Glutamatergic neuron (in vitro differentiated cells): Measurements from ENCODE around the gene TMEM18. TPM values are rescaled to one million over a fixed set of nuclear protein-coding genes. Genes with fewer than 3 reads are reported as not detected.
"Not testable (repeated sequence)": the region's sequence is repeated elsewhere in the genome, so short reads cannot be mapped to it uniquely, and the experiment has no call there.

Experiments used
- DNase-seq: peaks from one replicate; pipeline ENCODE4 v3.0.0; 2022
- H3K27ac Mint-ChIP-seq: one replicate; pipeline ENCODE4 v1.8.0; 2020; ENCODE audit warnings: mild to moderate bottlenecking, mixed read lengths, inconsistent platforms; ENCODE audit not compliant: unreplicated experiment
- H3K27me3 Mint-ChIP-seq: one replicate; pipeline ENCODE4 v1.8.0; 2020; ENCODE audit warnings: mild to moderate bottlenecking, moderate library complexity, mixed read lengths, inconsistent platforms; ENCODE audit not compliant: unreplicated experiment
- H3K36me3 Mint-ChIP-seq: one replicate; pipeline ENCODE4 v1.8.0; 2020; ENCODE audit warnings: mild to moderate bottlenecking, mixed read lengths, inconsistent platforms; ENCODE audit not compliant: unreplicated experiment
- H3K4me1 Mint-ChIP-seq: one replicate; pipeline ENCODE4 v1.8.0; 2020; ENCODE audit warnings: mild to moderate bottlenecking, low read depth, mixed read lengths, inconsistent platforms; ENCODE audit not compliant: unreplicated experiment
- H3K4me3 Mint-ChIP-seq: one replicate; pipeline ENCODE4 v1.8.0; 2020; ENCODE audit warnings: mild to moderate bottlenecking, mixed read lengths, inconsistent platforms; ENCODE audit not compliant: unreplicated experiment
- H3K9me3 Mint-ChIP-seq: one replicate; pipeline ENCODE4 v1.8.0; 2020; ENCODE audit warnings: mild to moderate bottlenecking, moderate library complexity, mixed read lengths, inconsistent platforms; ENCODE audit not compliant: unreplicated experiment
- total RNA-seq: library from RNA; stranded (reverse); fragmentation: NEBNext Ultra II Directional; extraction: Animal tissue kit (Norgen Biotek cat#: 25700); gene quantifications from one replicate; pipeline ENCODE4 v1.2.1, GENCODE V29; 2021; ENCODE audit not compliant: unreplicated experiment
- TF ChIP-seq, protein P1 (sequence below): fragments of 200-600 bp; sonication (generic); IDR thresholded peaks from one replicate; pipeline ENCODE4 v1.5.0; 2021; ENCODE audit not compliant: partially characterized antibody, unreplicated experiment

TMEM18 gene
- total RNA-seq, 1 donor from 2014 or later = 22.0 TPM

DNA sequence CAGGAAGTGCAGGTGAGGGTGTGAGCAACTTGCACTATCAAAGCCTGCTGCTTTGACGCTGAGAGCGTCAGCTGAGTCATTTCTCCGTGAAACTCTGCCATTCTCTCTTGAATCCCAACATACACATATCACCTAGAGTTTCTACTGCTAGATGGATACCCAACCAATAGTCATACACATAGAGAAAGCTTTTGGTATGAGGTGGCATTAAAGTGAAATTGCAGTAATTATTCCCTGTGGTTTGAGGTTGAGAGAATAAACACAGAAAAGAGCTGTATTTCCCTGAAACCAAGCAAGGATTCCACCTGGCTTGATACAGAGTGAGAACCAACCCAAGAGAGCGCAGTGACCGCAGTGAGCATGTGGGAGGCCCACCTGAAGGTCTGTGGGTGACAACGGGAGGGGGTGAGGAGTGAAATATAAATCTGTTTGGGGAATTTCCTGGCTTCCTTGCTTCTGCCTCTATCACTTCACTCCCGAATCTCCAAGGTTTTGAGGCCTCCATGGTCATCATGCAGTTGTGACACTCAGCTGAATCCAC lies 28.8 kb upstream of the TMEM18 start:
- H3K4me3 Mint-ChIP-seq = no peak overlapping the region
- no peaks in the 10 kb centered on the region for H3K9me3 Mint-ChIP-seq
- H3K27me3 Mint-ChIP-seq = peaks cover 2% of the 10 kb centered on the region
- H3K36me3 Mint-ChIP-seq = no peaks in the 10 kb centered on the region
- no peaks in the 10 kb centered on the region for H3K4me1 Mint-ChIP-seq
- TF ChIP-seq, protein P1, sequence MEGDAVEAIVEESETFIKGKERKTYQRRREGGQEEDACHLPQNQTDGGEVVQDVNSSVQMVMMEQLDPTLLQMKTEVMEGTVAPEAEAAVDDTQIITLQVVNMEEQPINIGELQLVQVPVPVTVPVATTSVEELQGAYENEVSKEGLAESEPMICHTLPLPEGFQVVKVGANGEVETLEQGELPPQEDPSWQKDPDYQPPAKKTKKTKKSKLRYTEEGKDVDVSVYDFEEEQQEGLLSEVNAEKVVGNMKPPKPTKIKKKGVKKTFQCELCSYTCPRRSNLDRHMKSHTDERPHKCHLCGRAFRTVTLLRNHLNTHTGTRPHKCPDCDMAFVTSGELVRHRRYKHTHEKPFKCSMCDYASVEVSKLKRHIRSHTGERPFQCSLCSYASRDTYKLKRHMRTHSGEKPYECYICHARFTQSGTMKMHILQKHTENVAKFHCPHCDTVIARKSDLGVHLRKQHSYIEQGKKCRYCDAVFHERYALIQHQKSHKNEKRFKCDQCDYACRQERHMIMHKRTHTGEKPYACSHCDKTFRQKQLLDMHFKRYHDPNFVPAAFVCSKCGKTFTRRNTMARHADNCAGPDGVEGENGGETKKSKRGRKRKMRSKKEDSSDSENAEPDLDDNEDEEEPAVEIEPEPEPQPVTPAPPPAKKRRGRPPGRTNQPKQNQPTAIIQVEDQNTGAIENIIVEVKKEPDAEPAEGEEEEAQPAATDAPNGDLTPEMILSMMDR = no peak
- DNase-seq = no peak
- no peak overlapping the region for H3K27ac Mint-ChIP-seq

DNA sequence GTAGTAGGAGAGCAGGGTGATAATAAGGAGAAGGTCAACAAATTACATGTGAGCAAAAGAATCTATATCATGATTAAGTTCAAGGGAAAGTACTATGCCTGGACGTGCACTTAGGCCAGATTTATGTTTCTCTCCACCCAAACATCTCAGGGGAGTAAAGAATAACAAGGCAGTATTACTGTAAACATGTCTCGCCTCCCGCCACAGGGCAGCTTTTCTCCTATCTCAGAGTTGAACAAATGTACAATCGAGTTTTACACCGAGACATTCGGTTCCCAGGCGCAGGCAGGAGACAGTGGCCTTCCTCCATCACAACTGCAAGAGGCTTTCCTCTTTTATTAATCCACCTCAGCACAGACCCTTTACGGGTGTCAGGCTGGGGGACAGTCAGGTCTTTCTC lies 25.6 kb upstream of the TMEM18 start:
- DNase-seq, H3K27me3 Mint-ChIP-seq, H3K27ac Mint-ChIP-seq, H3K4me1 Mint-ChIP-seq, H3K36me3 Mint-ChIP-seq, H3K9me3 Mint-ChIP-seq, H3K4me3 Mint-ChIP-seq: not testable (repeated sequence)

DNA sequence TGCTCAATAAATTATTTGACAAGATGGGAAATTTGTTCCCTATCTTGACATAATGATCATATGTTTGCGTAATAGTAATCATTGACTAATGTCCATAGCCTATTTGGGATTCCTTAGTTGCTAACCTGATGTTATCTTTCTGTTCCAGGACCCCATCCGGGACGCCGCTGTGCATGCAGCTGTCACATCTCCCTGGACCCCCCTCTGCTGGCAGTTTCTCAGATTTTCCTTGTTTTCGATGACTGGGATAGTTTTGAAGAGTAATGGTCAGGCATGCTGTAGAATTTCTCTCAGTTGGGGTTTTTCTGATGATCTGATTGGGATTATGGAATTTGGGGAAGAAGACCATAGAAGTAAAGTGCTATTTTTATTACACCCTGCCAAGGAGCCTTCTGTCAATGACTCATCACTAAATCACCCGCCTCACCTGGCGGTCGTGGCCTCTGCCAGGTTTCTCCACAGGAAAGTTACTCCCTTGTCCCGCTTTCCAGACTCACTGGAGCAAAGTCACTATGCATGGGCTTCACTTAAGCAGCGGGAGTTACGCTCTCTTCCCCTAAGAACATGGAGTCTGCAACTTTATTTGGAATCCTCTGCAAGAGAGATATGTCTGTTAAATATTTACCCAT lies 19.9 kb upstream of the TMEM18 start:
- TF ChIP-seq, protein P1 = no peak
- Mint-ChIP-seq H3K4me3 (no peak overlapping the region), H3K27ac (no peak overlapping the region), H3K36me3 (no peaks in the 10 kb centered on the region), H3K9me3 (peaks cover 3% of the 10 kb centered on the region), H3K27me3 (peaks cover 2% of the 10 kb centered on the region), H3K4me1 (no peaks in the 10 kb centered on the region)
- DNase-seq = no peak

DNA sequence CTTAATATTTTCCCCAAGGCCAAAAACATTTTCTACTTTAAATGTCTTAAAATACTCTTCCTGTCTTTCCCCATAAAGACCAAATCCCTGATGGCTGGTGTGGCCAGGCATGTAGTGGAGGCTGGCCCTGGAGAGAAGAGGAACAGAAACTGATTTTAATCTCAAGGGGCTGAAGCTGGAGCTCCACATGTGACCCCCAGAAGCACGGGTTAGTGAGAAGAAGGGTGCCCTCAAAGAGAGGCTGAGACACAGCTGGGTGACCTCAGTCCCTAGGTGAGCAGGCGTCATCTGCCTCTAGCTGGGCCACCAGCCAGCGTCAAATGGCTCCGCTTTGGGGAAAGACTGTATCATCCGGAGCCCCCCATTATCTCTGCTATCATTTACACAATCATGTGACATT lies 19.3 kb upstream of the TMEM18 start:
- Mint-ChIP-seq H3K4me1 (no peaks in the 10 kb centered on the region), H3K27ac (no peak overlapping the region), H3K4me3 (no peak overlapping the region), H3K9me3 (peaks cover 3% of the 10 kb centered on the region), H3K27me3 (peaks cover 2% of the 10 kb centered on the region), H3K36me3 (no peaks in the 10 kb centered on the region)
- no peak for DNase-seq
- TF ChIP-seq, protein P1 = no peak

DNA sequence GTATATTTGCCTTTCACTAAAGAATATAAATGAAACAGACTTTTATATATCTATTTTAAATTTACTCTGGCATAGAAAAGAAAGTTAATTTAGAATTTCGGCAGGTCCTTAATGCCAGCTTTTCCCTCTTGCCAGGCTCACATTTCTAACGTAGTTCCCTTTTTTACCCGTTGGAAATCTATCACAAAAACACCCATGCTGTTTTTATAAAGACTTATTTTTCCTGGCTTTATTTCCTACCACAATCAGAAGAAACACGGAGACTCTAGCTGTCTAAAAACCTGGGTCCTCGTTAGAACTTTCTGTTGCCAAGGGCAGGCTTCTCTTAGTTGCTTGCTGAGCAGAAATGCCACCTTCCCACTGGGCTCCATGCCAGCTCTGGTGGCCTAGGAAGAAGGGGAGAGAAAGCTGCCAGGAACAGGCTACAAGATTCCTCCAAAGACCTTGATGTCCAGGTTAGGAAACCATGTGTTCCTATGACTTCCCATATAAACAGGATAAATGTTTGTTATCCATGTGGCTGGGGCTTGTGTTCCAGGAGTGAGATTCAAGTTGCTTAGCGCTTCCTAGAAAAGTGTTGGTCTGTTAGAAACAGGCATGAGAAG lies 17.8 kb upstream of the TMEM18 start:
- TF ChIP-seq, protein P1 = no peak
- no peak for DNase-seq
- H3K27me3 Mint-ChIP-seq = peaks cover 1% of the 10 kb centered on the region
- H3K27ac Mint-ChIP-seq = no peak overlapping the region
- H3K9me3 Mint-ChIP-seq = peaks cover under 1% of the 10 kb centered on the region
- H3K4me1 Mint-ChIP-seq = no peaks in the 10 kb centered on the region
- no peak overlapping the region for H3K4me3 Mint-ChIP-seq
- H3K36me3 Mint-ChIP-seq = no peaks in the 10 kb centered on the region
